Neuronal stem cell (in vitro differentiated cells): Measurements from ENCODE around the gene NCBP2.

Experiments used
- DNase-seq: peaks from one replicate; pipeline ENCODE4 v3.0.0-alpha.2; 2013; ENCODE audit warnings: low spot score
- H2AFZ ChIP-seq: one replicate; pipeline ENCODE4 v1.6.1; 2013; ENCODE audit warnings: mild to moderate bottlenecking, low read length, inconsistent platforms
- H2AK5ac ChIP-seq: 2 replicates; pipeline ENCODE4 v1.6.1; 2013; ENCODE audit warnings: low read depth, mild to moderate bottlenecking, inconsistent platforms, low read length, moderate library complexity, mixed read lengths
- H2BK120ac ChIP-seq: 2 replicates; pipeline ENCODE4 v1.6.1; 2013; ENCODE audit warnings: low read depth, mild to moderate bottlenecking, inconsistent platforms, low read length, moderate library complexity, mixed read lengths
- H2BK12ac ChIP-seq: one replicate; pipeline ENCODE4 v1.6.1; 2013; ENCODE audit warnings: low read length, inconsistent platforms
- H2BK15ac ChIP-seq: 2 replicates; pipeline ENCODE4 v1.6.1; 2013; ENCODE audit warnings: mild to moderate bottlenecking, low read length, inconsistent platforms, mixed read lengths
- H2BK5ac ChIP-seq: one replicate; pipeline ENCODE4 v1.6.1; 2013; ENCODE audit warnings: inconsistent platforms, mild to moderate bottlenecking, low read length, moderate library complexity
- H3K14ac ChIP-seq: one replicate; pipeline ENCODE4 v1.6.1; 2013; ENCODE audit warnings: low read length, inconsistent platforms
- H3K18ac ChIP-seq: 2 replicates; pipeline ENCODE4 v1.6.1; 2013; ENCODE audit warnings: low read length, inconsistent platforms
- H3K23ac ChIP-seq: 2 replicates; pipeline ENCODE4 v1.6.1; 2013; ENCODE audit warnings: low read depth, mild to moderate bottlenecking, mixed read lengths, low read length, inconsistent platforms; ENCODE audit not compliant: poor library complexity
- H3K27ac ChIP-seq: replicated peaks from 3 replicates; pipeline ENCODE4 v1.5.1; 2013; ENCODE audit warnings: low read length, inconsistent platforms
- H3K27me3 ChIP-seq, 3 experiments: 2 replicates each; pipeline ENCODE4 v1.6.1; 2013; ENCODE audit warnings: low read length in 3 of 3, mild to moderate bottlenecking in 2 of 3, inconsistent platforms in 1 of 3, low read depth in 1 of 3, mixed read lengths in 1 of 3, moderate library complexity in 1 of 3; ENCODE audit not compliant: control insufficient read depth in 3 of 3, insufficient read depth in 3 of 3
- H3K36me3 ChIP-seq, 2 donors: replicated peaks in 1 of 2; 2 replicates each; pipeline ENCODE4 v1.6.1; 2013; ENCODE audit warnings: low read length in 2 of 2; ENCODE audit not compliant: control insufficient read depth in 2 of 2, insufficient read depth in 2 of 2
- H3K4ac ChIP-seq: 2 replicates; pipeline ENCODE4 v1.6.1; 2013; ENCODE audit warnings: inconsistent platforms, mild to moderate bottlenecking, low read length, moderate library complexity
- H3K4me1 ChIP-seq, 2 donors: 1 replicate in 1 of 2; 2 replicates in 1 of 2; pipeline ENCODE4 v1.6.1; 2013; ENCODE audit warnings: low read length in 2 of 2, low read depth in 1 of 2; ENCODE audit not compliant: control insufficient read depth in 2 of 2, insufficient read depth in 1 of 2
- H3K4me2 ChIP-seq: one replicate; pipeline ENCODE4 v1.6.1; 2013; ENCODE audit warnings: mild to moderate bottlenecking, low read length, inconsistent platforms; ENCODE audit not compliant: insufficient read depth, poor library complexity, severe bottlenecking
- H3K4me3 ChIP-seq, 2 donors: 2 replicates each; pipeline ENCODE4 v1.5.1; 2013; ENCODE audit warnings: low read length in 2 of 2, mild to moderate bottlenecking in 2 of 2, inconsistent platforms in 1 of 2, moderate library complexity in 1 of 2
- H3K79me1 ChIP-seq: one replicate; pipeline ENCODE4 v1.6.1; 2013; ENCODE audit warnings: low read depth, mild to moderate bottlenecking, inconsistent platforms, low read length, moderate library complexity
- H3K9ac ChIP-seq: one replicate; pipeline ENCODE4 v1.6.1; 2013; ENCODE audit warnings: mild to moderate bottlenecking, low read depth, low read length, inconsistent platforms; ENCODE audit not compliant: poor library complexity
- H3K9me3 ChIP-seq, 2 donors: replicated peaks in 1 of 2; 2 replicates each; pipeline versions ENCODE3 to v1.6.1; 2013; ENCODE audit warnings: low read length in 2 of 2, mild to moderate bottlenecking in 2 of 2, inconsistent platforms in 1 of 2, low read depth in 1 of 2, mixed read lengths in 1 of 2, moderate library complexity in 1 of 2; ENCODE audit not compliant: control insufficient read depth in 2 of 2, insufficient read depth in 1 of 2
- H4K8ac ChIP-seq: one replicate; pipeline ENCODE4 v1.6.1; 2013; ENCODE audit warnings: low read depth, mild to moderate bottlenecking, inconsistent platforms, low read length, moderate library complexity
- H4K91ac ChIP-seq: one replicate; pipeline ENCODE4 v1.6.1; 2013; ENCODE audit warnings: low read length, low read depth, mild to moderate bottlenecking, inconsistent platforms; ENCODE audit not compliant: poor library complexity
- WGBS, 2 donors: extraction: QIAGEN DNeasy Blood & Tissue Kit; methylation state at CpG; one replicate each; pipeline ENCODE4 v1.1.7; 2013; ENCODE audit warnings: missing lambda C conversion rate in 2 of 2, mixed read lengths in 1 of 2; ENCODE audit not compliant: insufficient read length in 2 of 2, insufficient replicate concordance in 1 of 2; ENCODE audit errors: extremely low coverage in 2 of 2; 5-methylcytosine and 5-hydroxymethylcytosine counted together

Gene NCBP2

DNA sequence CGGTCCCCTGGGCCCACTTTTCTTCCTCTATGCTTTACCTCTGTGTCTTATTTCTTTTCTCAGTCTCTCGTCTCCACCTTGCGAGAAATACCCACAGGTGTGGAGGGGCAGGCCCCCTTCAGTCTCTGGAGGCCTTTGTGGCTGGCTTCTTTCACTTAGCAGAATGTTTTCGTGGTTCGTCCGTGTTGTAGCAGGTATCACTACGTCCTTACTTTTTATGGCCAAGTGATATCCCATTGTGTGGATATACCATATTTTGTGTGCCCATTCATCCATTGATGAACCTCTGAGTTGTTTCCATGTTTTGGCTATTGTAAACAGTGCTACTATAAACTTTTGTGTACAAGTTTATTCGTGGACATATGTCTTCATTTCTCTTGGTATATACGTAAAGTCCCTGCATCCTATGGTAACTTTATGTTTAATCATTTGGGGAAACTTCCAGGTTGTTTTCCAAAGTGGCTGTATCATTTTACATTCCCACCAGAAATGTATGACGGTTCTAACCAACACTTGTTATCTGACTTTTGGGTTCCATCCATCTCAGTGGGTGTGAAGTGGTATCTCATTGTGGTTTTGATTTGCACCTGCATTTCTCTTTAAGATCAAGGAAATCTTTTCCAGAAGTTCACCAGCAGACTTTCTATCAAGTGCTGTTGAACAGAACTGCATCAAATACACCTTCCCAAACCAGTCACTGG lies 20.8 kb upstream of the NCBP2 start:
- Histone ChIP-seq H2BK5ac (no peak overlapping the region), H2BK15ac (no peak overlapping the region), H3K27ac (no peak overlapping the region), H2AFZ (no peak overlapping the region), H3K4me3 (no peak overlapping the region), H3K18ac (no peak overlapping the region), H4K8ac (no peak overlapping the region), H3K4me2 (no peak overlapping the region), H3K9ac (no peak overlapping the region), H3K23ac (no peak overlapping the region), H3K36me3 (no peaks in the 10 kb centered on the region), H3K79me1 (no peaks in the 10 kb centered on the region), H3K4me1 (peaks cover under 1 to 2% of the 10 kb centered on the region in 2 donors), H2BK12ac (no peak overlapping the region), H3K9me3 (peaks cover 4 to 12% of the 10 kb centered on the region in 2 donors), H2AK5ac (no peak overlapping the region), H3K14ac (no peak overlapping the region), H3K27me3 (peaks cover 12 to 32% (median 14%) of the 10 kb centered on the region in 3 experiments), H4K91ac (no peak overlapping the region), H3K4ac (no peak overlapping the region), H2BK120ac (no peak overlapping the region)
- no peak for DNase-seq
- no CpG with 5 or more reads among the region's 10 CpGs for WGBS, 2 donors

DNA sequence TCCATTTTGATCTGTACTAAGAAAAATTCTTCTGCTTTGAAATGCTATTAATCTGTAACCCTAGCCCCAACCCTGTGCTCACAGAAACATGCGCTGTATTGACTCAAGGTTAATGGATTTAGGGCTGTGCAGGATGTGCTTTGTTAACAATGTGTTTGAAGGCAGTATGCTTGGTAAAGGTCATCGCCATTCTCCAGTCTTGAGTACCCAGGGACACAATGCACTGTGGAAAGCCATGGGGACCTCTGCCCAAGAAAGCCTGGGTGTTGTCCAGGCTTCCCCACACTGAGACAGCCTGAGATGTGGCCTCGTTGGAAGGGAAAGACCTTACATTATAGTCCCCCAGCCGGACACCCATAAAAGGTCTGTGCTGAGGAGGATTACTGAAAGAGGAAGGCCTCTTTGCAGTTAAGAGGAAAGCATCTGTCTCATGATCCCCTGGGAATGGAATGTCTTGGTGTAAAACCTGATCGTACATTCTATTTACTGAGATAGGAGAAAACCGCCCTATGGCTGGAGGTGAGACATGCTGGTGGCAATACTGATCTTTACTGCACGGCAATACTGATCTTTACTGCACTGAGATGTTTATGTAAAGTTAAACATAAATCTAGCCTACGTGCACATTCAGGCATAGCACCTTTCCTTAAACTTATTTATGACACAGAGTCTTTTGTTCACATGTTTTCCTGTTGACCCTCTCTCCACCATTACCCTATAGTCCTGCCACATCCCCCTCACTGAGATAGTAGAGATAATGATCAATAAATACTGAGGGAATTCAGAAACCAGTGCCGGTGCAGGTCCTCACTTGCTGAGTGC lies 20.0 kb upstream of the NCBP2 start:
- Histone ChIP-seq H3K23ac (no peak overlapping the region), H3K9me3 (peaks cover 2 to 7% of the 10 kb centered on the region in 2 donors), H3K27ac (no peak overlapping the region), H3K4ac (no peak overlapping the region), H4K8ac (no peak overlapping the region), H2BK120ac (no peak overlapping the region), H3K18ac (no peak overlapping the region), H4K91ac (no peak overlapping the region), H2AFZ (no peak overlapping the region), H2BK12ac (no peak overlapping the region), H3K9ac (no peak overlapping the region), H2BK15ac (no peak overlapping the region), H3K79me1 (no peaks in the 10 kb centered on the region), H3K4me2 (no peak overlapping the region), H3K4me1 (peaks cover 0 to 2% of the 10 kb centered on the region in 2 donors), H3K36me3 (no peaks in the 10 kb centered on the region), H2AK5ac (no peak overlapping the region), H3K4me3 (no peak overlapping the region), H3K14ac (no peak overlapping the region), H2BK5ac (no peak overlapping the region), H3K27me3 (peaks cover 5 to 24% (median 6%) of the 10 kb centered on the region in 3 experiments)
- no peak for DNase-seq
- WGBS, 2 donors, result no CpG with 5 or more reads among the region's 9 CpGs

DNA sequence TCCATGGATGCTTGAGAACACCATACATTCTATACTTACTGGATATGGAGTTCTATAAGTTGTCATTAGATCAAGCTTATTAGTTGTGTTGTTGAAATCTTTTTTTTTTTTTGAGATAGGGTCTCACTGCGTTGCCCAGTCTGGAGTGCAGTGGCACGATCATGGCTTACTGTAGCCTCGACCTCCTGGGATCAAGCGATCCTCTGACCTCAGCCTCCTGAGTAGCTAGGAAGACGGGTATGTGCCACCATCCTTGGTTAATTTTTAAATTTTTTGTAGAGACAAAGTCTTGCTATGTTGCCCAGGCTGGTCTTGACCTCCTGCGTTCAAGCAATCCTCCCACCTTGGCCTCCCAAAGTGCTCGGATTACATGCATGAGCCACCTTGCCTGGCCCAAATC lies 12.5 kb upstream of the NCBP2 start:
- Histone ChIP-seq H3K36me3 (no peaks in the 10 kb centered on the region), H3K18ac (no peak overlapping the region), H3K4me1 (no peaks in the 10 kb centered on the region), H3K79me1 (no peaks in the 10 kb centered on the region), H4K8ac (no peak overlapping the region), H2BK120ac (no peak overlapping the region), H2AK5ac (no peak overlapping the region), H3K9me3 (no peaks in the 10 kb centered on the region), H2AFZ (no peak overlapping the region), H3K27me3 (peaks cover 0 to 2% (median 0%) of the 10 kb centered on the region in 3 experiments), H3K27ac (no peak overlapping the region), H3K23ac (no peak overlapping the region), H2BK12ac (no peak overlapping the region), H4K91ac (no peak overlapping the region), H3K4me3 (no peak overlapping the region), H3K4ac (no peak overlapping the region), H3K4me2 (no peak overlapping the region), H3K9ac (no peak overlapping the region), H2BK5ac (no peak overlapping the region), H3K14ac (no peak overlapping the region), H2BK15ac (no peak overlapping the region)
- DNase-seq, result no peak
- WGBS, 2 donors, result no CpG with 5 or more reads among the region's 7 CpGs

DNA sequence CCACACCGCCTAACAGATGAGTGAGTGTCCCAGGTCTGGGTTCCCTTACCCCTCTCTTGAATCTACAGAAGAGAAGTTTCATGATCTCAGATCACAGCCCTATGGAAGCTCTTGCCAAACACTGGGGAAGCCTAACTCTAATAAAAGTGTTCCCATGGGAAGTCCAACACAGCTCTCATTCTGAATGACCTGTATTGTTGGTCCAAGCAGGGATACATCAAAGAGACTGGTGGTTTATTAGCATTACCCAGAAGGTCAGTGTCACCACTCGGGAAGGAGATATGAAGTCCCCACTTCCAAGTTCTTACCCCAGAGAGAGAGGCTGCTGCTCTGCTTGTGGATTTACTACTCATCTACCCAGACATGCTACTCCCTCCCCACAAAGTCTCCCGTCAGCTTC lies 9.0 kb upstream of the NCBP2 start:
- Histone ChIP-seq H3K4me1 (no peaks in the 10 kb centered on the region), H3K27ac (no peak overlapping the region), H3K9ac (no peak overlapping the region), H3K36me3 (no peaks in the 10 kb centered on the region), H2BK15ac (no peak overlapping the region), H2BK12ac (no peak overlapping the region), H2BK5ac (no peak overlapping the region), H3K23ac (no peak overlapping the region), H3K14ac (no peak overlapping the region), H3K9me3 (no peaks in the 10 kb centered on the region), H2AFZ (no peak overlapping the region), H3K4me2 (no peak overlapping the region), H3K79me1 (no peaks in the 10 kb centered on the region), H4K91ac (no peak overlapping the region), H3K18ac (no peak overlapping the region), H3K4ac (no peak overlapping the region), H2BK120ac (no peak overlapping the region), H4K8ac (no peak overlapping the region), H3K27me3 (peaks cover 0 to 2% (median 0%) of the 10 kb centered on the region in 3 experiments), H3K4me3 (no peak overlapping the region), H2AK5ac (no peak overlapping the region)
- DNase-seq, result no peak
- no CpG with 5 or more reads among the region's 3 CpGs for WGBS, 2 donors
